ENCODE measurements around the gene ZNF740. TPM values are rescaled to one million over a fixed set of nuclear protein-coding genes. Genes with fewer than 3 reads are reported as not detected.

ZNF740 gene
- total and polyA plus RNA-seq, 2 donors from 2014 or later = 11.1 to 58.3 TPM

GRCh38 chr12:53196486-53196885, 16.0 kb downstream of the ZNF740 start:
- FAIRE-seq = no peak
- Histone ChIP-seq H3K4me1 (ENCODE audit: control insufficient read depth in 2 of 3, insufficient read depth in 2 of 3, low read depth in 1 of 3, low read length in 3 of 3) (peaks cover 0 to 14% (median 11%) of the 10 kb centered on the region in 3 donors), H3K9me3 (ENCODE audit: control insufficient read depth in 2 of 3, insufficient read depth in 1 of 3, low read length in 3 of 3) (no peaks in the 10 kb centered on the region), H3K4me3 (ENCODE audit: low read length in 3 of 3) (no peak overlapping the region), H3K36me3 (ENCODE audit: control insufficient read depth in 2 of 3, insufficient read depth in 3 of 3, low read length in 3 of 3) (no peaks in the 10 kb centered on the region), H3K27ac (ENCODE audit: low read depth in 2 of 2, low read length in 2 of 2) (no peak overlapping the region), H3K9ac (ENCODE audit: low read length in 3 of 3) (no peak overlapping the region), H3K27me3 (ENCODE audit: control insufficient read depth, insufficient read depth, low read length) (no peaks in the 10 kb centered on the region)
- intact Hi-C loops (cut with DNase I) = loop anchor here (10.0 kb wide), 1 partner anchor 132 kb away; no protein-coding TSS in a partner anchor
- DNase-seq = no peak
- no peak for TF ChIP-seq CTCF (IDR thresholded peaks at IDR 0.05; ENCODE audit: borderline replicate concordance, extremely low read depth, insufficient read depth)

- H3K36me3 ChIP-seq (ENCODE audit: control insufficient read depth in 2 of 3, insufficient read depth in 3 of 3, low read length in 3 of 3) = no peaks in the 10 kb centered on the region
- H3K4me3 ChIP-seq (ENCODE audit: low read length in 3 of 3) = peak overlapping the region in 2 of 3 donors; percentile 32 to 48
- no peak for TF ChIP-seq CTCF (IDR thresholded peaks at IDR 0.05; ENCODE audit: borderline replicate concordance, extremely low read depth, insufficient read depth)
- peak overlapping the region in 2 of 3 donors; percentile 9 to 31 for H3K9ac ChIP-seq (ENCODE audit: low read length in 3 of 3)
- H3K27me3 ChIP-seq (ENCODE audit: control insufficient read depth, insufficient read depth, low read length) = no peaks in the 10 kb centered on the region
- intact Hi-C loops (cut with DNase I) = loop anchor here (10.0 kb wide), 1 partner anchor 132 kb away; no protein-coding TSS in a partner anchor
- H3K27ac ChIP-seq (ENCODE audit: low read depth in 2 of 2, low read length in 2 of 2) = peak overlapping the region; percentile 53 to 59
- no peaks in the 10 kb centered on the region for H3K9me3 ChIP-seq (ENCODE audit: control insufficient read depth in 2 of 3, insufficient read depth in 1 of 3, low read length in 3 of 3)
- FAIRE-seq = no peak
- H3K4me1 ChIP-seq (ENCODE audit: control insufficient read depth in 2 of 3, insufficient read depth in 2 of 3, low read depth in 1 of 3, low read length in 3 of 3) = peaks cover 0 to 14% (median 11%) of the 10 kb centered on the region in 3 donors
- DNase-seq = peak in 1 of 5 donors; percentile 89
These were observed 16.6 kb downstream of the ZNF740 start for GRCh38 chr12:53197011-53197640.

GRCh38 chr12:53198486-53199110, 18.1 kb downstream of the ZNF740 start:
- Histone ChIP-seq H3K4me3 (ENCODE audit: low read length in 3 of 3) (no peak overlapping the region), H3K4me1 (ENCODE audit: control insufficient read depth in 2 of 3, insufficient read depth in 2 of 3, low read depth in 1 of 3, low read length in 3 of 3) (peaks cover 0 to 14% (median 11%) of the 10 kb centered on the region in 3 donors), H3K9ac (ENCODE audit: low read length in 3 of 3) (no peak overlapping the region), H3K27me3 (ENCODE audit: control insufficient read depth, insufficient read depth, low read length) (no peaks in the 10 kb centered on the region), H3K9me3 (ENCODE audit: control insufficient read depth in 2 of 3, insufficient read depth in 1 of 3, low read length in 3 of 3) (no peaks in the 10 kb centered on the region), H3K36me3 (ENCODE audit: control insufficient read depth in 2 of 3, insufficient read depth in 3 of 3, low read length in 3 of 3) (no peaks in the 10 kb centered on the region), H3K27ac (ENCODE audit: low read depth in 2 of 2, low read length in 2 of 2) (no peak overlapping the region)
- DNase-seq (no peak), FAIRE-seq (no peak)
- no peak for TF ChIP-seq CTCF (IDR thresholded peaks at IDR 0.05; ENCODE audit: borderline replicate concordance, extremely low read depth, insufficient read depth)
- intact Hi-C loops (cut with DNase I) = loop anchor here (10.0 kb wide), 1 partner anchor 134 kb away; no protein-coding TSS in a partner anchor
